ENCODE measurements around the gene BTBD3. TPM values are rescaled to one million over a fixed set of nuclear protein-coding genes. Genes with fewer than 3 reads are reported as not detected.

The BTBD3 gene
- total RNA-seq, 2 donors from 2014 or later = 20.8 to 21.2 TPM

GRCh38 chr20:11906626-11907480 is 10.8 kb upstream of the BTBD3 start:
- no peak for TF ChIP-seq CTCF (IDR thresholded peaks at IDR 0.05)
- Histone ChIP-seq H3K27me3 (no peaks in the 10 kb centered on the region), H3K36me3 (no peaks in the 10 kb centered on the region), H3K4me3 (no peak overlapping the region), H3K9me3 (no peaks in the 10 kb centered on the region), H3K27ac (no peak overlapping the region), H3K4me1 (peaks cover 0 to 26% of the 10 kb centered on the region in 2 donors)
- no peak for DNase-seq (ENCODE audit: low spot score)

- H3K4me1 ChIP-seq = peaks cover 0 to 33% of the 10 kb centered on the region in 2 donors
- H3K27ac ChIP-seq = no peak overlapping the region
- no peaks in the 10 kb centered on the region for H3K9me3 ChIP-seq
- no peak for TF ChIP-seq CTCF (IDR thresholded peaks at IDR 0.05)
- DNase-seq (ENCODE audit: low spot score) = no peak
- no peaks in the 10 kb centered on the region for H3K36me3 ChIP-seq
- H3K27me3 ChIP-seq = no peaks in the 10 kb centered on the region
- no peak overlapping the region for H3K4me3 ChIP-seq
Observed at GRCh38 chr20:11907621-11908020, 10.1 kb upstream of the BTBD3 start.

GRCh38 chr20:11912013-11912658 is 5.6 kb upstream of the BTBD3 start:
- peak in 1 of 2 donors; percentile 50 for TF ChIP-seq CTCF (IDR thresholded peaks at IDR 0.05)
- Histone ChIP-seq H3K27ac (no peak overlapping the region), H3K27me3 (no peaks in the 10 kb centered on the region), H3K4me1 (peaks cover 0 to 46% of the 10 kb centered on the region in 2 donors), H3K36me3 (no peaks in the 10 kb centered on the region), H3K4me3 (no peak overlapping the region), H3K9me3 (no peaks in the 10 kb centered on the region)
- no peak for DNase-seq (ENCODE audit: low spot score)

GRCh38 chr20:11912659-11913415 is 4.9 kb upstream of the BTBD3 start:
- no peaks in the 10 kb centered on the region for H3K9me3 ChIP-seq
- no peak for TF ChIP-seq CTCF (IDR thresholded peaks at IDR 0.05)
- no peaks in the 10 kb centered on the region for H3K27me3 ChIP-seq
- DNase-seq (ENCODE audit: low spot score) = no peak
- no peak overlapping the region for H3K27ac ChIP-seq
- H3K36me3 ChIP-seq = no peaks in the 10 kb centered on the region
- H3K4me1 ChIP-seq = peaks cover 0 to 46% of the 10 kb centered on the region in 2 donors
- H3K4me3 ChIP-seq = no peak overlapping the region

GRCh38 chr20:11918391-11918845 is 725 bp downstream of the BTBD3 start:
- peak overlapping the region; percentile 52 to 59 for H3K27ac ChIP-seq
- peak overlapping the region; percentile 21 to 43 for H3K4me3 ChIP-seq
- no peaks in the 10 kb centered on the region for H3K9me3 ChIP-seq
- no peak for DNase-seq (ENCODE audit: low spot score)
- no peaks in the 10 kb centered on the region for H3K27me3 ChIP-seq
- H3K36me3 ChIP-seq = peaks cover 9% of the 10 kb centered on the region
- peaks cover 0 to 50% of the 10 kb centered on the region in 2 donors for H3K4me1 ChIP-seq
- TF ChIP-seq CTCF (IDR thresholded peaks at IDR 0.05) = no peak
